ENCODE results near the gene SIRT3. TPM values are rescaled to one million over a fixed set of nuclear protein-coding genes. Genes with fewer than 3 reads are reported as not detected.

SIRT3 gene
- total RNA-seq, 3 donors from 2014 or later: 19.3 to 22.1 (median 22.0) TPM

DNA sequence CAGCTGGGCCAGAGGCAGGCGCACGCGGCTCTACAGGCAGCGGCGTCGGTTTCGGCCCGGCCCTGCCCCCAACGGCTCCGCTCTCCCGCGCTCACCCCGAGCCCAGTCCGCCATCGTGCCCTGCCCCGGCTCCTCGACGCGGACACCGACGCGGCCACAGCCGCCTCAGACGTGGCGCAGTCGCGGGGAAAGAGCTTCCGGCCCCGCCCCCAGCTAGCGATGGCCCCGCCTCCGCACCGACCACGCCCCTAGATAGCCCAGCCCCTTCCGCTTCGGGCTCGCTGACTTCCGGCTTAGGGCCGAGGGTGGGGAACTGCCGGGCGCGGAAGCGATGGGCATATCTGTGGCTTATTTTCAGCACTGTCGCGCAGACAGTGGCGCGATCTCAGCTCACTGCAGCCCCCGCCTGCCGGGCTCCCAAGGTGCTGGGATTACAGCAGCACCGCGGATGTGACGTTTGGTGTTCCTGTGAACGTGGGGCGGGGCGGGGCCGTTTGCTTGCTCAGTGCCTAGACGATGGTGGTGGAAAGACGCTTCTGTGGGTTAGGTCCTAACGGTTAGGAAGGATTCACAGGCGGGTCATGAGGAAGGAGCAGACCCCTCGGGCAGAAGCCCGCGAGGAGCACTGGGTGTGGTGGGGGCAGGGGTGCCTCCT, 28.8 kb downstream of the SIRT3 start, which contains the start of the genes BET1L and RIC8A:
BET1L (minus strand) TSS at position 192 of the 655 bp plus-strand sequence; CDS start at position 114, 78 bp downstream.
RIC8A (plus strand) TSS at position 501 of the 655 bp plus-strand sequence. CDS start 1,147 bp downstream, outside the sequence.
- peaks cover 21% of the 10 kb centered on the region for H3K4me1 ChIP-seq (ENCODE audit: low read depth)
- TF ChIP-seq, protein P1, sequence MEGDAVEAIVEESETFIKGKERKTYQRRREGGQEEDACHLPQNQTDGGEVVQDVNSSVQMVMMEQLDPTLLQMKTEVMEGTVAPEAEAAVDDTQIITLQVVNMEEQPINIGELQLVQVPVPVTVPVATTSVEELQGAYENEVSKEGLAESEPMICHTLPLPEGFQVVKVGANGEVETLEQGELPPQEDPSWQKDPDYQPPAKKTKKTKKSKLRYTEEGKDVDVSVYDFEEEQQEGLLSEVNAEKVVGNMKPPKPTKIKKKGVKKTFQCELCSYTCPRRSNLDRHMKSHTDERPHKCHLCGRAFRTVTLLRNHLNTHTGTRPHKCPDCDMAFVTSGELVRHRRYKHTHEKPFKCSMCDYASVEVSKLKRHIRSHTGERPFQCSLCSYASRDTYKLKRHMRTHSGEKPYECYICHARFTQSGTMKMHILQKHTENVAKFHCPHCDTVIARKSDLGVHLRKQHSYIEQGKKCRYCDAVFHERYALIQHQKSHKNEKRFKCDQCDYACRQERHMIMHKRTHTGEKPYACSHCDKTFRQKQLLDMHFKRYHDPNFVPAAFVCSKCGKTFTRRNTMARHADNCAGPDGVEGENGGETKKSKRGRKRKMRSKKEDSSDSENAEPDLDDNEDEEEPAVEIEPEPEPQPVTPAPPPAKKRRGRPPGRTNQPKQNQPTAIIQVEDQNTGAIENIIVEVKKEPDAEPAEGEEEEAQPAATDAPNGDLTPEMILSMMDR (IDR thresholded peaks at IDR 0.05): peak; percentile 18
- DNase-seq (peak; percentile 97 to 99 (median 98)), ATAC-seq (peak; percentile 89)
- intact Hi-C loops (cut with DNase I, micrococcal nuclease): no loop called here
- H3K9me3 ChIP-seq: no peaks in the 10 kb centered on the region
- peaks cover 5% of the 10 kb centered on the region for H3K36me3 ChIP-seq (ENCODE audit: low read depth)
- peak within 1 kb of the TSS; percentile 62 for H3K4me3 ChIP-seq

DNA sequence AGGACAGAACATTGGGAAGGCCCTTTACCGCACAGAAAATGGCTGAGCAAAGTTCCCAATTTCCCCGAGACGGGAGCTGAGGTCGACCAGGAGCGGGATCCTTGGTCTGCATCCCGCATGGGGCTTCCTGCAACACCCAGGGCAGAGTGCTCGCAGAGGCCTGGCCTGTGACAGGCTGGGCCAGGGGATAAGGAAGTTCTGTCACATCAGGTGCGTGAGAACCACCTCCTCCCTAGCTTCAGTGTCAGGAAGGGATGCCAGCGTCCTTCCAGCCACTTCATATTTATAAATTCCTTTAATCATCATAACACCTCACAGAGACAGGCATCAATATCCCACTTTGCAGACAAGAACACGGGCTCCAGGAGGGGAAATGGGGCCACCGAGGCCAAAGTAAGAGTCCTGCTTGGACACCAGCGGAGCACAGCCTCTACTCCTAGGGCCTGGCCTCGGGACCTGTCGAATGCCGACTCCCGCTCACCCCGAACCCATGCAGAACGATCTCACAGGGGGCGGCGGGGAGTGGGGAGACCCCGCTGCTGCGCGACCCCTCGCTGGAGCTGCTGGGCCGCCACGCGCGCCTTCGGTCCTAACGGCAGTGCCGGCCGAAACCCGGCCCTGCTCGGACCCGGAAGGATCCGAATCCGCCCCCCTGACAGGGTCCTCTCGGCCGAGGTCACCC, 29.5 kb downstream of the SIRT3 start:
- ATAC-seq: peak; percentile 37
- H3K36me3 ChIP-seq (ENCODE audit: low read depth): peaks cover 5% of the 10 kb centered on the region
- intact Hi-C loops (cut with DNase I, micrococcal nuclease): no loop called here
- peaks cover 21% of the 10 kb centered on the region for H3K4me1 ChIP-seq (ENCODE audit: low read depth)
- peak; percentile 56 to 77 (median 71) for DNase-seq
- no peaks in the 10 kb centered on the region for H3K9me3 ChIP-seq
- TF ChIP-seq, protein P1 (IDR thresholded peaks at IDR 0.05): no peak
- H3K4me3 ChIP-seq: peak overlapping the region; percentile 62

DNA sequence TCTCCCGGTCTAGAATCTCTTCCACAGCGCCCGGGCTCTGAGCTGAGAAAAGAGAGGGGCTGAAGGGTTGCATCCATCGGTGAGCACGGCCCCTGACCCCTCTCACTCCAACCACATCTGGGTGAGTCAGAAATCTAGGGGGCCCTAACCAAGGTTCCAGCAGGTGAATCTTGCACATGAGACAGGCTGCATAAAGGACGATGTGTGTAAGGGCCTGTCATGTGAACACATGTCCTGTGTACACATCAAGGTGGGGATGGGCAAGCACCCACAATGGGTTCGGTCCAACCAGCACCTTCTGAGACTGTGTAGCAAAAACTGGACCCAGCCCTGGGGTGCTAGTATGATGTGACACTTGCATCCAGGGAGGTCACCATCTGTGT, 30.1 kb downstream of the SIRT3 start:
- DNase-seq (peak in 1 of 3 donors; percentile 43), ATAC-seq (no peak)
- H3K36me3 ChIP-seq (ENCODE audit: low read depth): peaks cover 5% of the 10 kb centered on the region

DNA sequence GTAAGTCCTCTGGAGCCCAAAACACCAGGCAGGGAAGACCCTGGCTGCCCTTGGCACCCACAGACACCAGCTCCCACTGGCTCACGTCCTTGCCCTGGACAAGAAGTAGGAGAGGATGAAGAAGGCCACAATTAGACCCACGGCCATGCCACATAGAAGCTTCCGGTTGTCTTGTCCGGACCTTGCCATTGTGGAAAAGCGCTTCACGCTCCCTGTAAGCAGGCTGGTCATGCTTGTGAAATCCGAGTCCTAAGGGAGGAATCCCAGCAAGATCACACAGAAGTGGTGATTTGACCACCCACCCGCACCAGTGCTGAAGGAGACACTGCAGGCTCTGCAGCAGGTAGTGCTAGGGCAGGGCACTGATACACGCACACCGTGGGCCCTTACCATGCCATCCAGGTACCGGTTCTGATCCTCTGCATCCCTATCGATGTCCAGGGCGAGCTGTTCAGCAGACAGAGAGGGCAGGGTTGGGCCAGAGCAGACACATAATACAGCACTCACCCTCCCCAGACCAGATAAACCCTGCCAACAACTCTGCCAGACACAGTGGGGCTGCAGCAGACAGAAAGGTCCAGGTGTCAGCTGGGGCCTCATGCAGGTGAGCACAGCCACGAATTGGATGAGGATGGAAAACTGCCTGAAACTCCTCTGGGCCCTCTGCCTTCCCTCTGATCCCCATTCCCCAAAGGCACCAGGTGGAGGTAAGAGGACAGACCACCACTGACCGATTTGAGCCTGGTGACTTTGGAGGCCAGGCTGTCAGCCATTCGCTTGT, 30.7 kb downstream of the SIRT3 start:
- Histone ChIP-seq H3K36me3 (ENCODE audit: low read depth) (peaks cover 5% of the 10 kb centered on the region), H3K4me1 (ENCODE audit: low read depth) (peaks cover 21% of the 10 kb centered on the region), H3K4me3 (no peak overlapping the region), H3K9me3 (no peaks in the 10 kb centered on the region)
- ATAC-seq (no peak), DNase-seq (peak in 1 of 3 donors; percentile 52)
- intact Hi-C loops (cut with DNase I, micrococcal nuclease): no loop called here
- TF ChIP-seq, protein P1 (IDR thresholded peaks at IDR 0.05): no peak

More for the DNA sequence above, 30.1 kb downstream of the SIRT3 start:
- Histone ChIP-seq H3K4me3 (no peak overlapping the region), H3K4me1 (ENCODE audit: low read depth) (peaks cover 21% of the 10 kb centered on the region), H3K9me3 (no peaks in the 10 kb centered on the region)
- TF ChIP-seq, protein P1 (IDR thresholded peaks at IDR 0.05): no peak
- intact Hi-C loops (cut with DNase I, micrococcal nuclease): no loop called here

DNA sequence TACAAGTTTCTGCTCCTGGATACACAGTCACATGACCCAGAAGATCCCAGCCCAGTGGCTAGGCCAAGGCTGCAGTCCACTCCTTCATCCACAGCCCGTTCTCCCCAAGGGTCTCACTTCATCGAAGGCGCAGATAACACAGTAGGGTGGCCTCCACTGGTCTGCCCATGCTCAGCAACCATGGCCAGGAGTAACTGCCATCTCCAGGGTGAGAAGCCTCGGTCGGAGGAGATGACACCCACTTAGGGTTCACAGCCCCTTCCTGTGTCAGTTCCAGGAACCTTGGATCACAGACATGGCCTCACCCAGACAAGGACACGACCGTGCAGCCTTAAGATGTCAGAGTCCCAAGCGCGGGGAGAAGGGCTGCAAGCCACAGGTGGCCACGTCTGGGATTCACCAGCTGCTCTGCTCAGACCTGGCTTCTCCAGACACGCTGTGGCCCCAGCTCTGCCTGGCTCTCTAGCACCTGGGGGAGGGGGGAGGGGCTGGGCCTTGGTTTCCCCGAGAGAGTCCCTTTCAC, 31.5 kb downstream of the SIRT3 start:
- Histone ChIP-seq H3K36me3 (ENCODE audit: low read depth) (peaks cover 5% of the 10 kb centered on the region), H3K4me1 (ENCODE audit: low read depth) (peaks cover 17% of the 10 kb centered on the region), H3K4me3 (no peak overlapping the region), H3K9me3 (no peaks in the 10 kb centered on the region)
- ATAC-seq (no peak), DNase-seq (peak in 1 of 3 donors; percentile 48)
- TF ChIP-seq, protein P1 (IDR thresholded peaks at IDR 0.05): no peak
- intact Hi-C loops (cut with DNase I, micrococcal nuclease): no loop called here

Measured in mucosa of descending colon (tissue), 3 donors.